HG02678 (cell line): Measurements from ENCODE around the gene CHP1.
"Not testable (repeated sequence)": the region's sequence is repeated elsewhere in the genome, so short reads cannot be mapped to it uniquely, and the experiment has no call there.

ENCODE experiments used
- ATAC-seq: cut with Tn5 transposase; IDR thresholded peaks from one replicate; pipeline ENCODE4 v1.9.1; 2021; ENCODE audit warnings: mild to moderate bottlenecking, moderate library complexity; ENCODE audit not compliant: unreplicated experiment

CHP1 gene

DNA sequence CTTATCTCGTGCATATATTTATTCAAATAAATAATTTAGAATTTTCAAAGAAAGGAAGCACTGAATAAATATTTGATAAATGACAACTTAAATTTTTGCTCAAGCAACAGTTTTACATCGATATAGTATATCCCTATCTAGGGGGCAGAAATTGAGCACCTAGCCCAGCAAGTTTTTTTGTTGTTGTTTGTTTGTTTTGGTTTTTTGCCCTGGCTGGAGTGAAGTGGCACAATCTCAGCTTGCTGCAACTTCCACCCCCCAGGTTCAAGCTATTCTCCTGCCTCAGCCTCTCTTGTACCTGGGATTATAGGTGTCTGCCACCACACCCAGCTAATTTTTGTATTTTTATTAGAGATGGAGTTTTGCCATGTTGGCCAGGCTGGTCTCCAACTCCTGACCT is 58.9 kb downstream of the CHP1 start:
- no peak for ATAC-seq

DNA sequence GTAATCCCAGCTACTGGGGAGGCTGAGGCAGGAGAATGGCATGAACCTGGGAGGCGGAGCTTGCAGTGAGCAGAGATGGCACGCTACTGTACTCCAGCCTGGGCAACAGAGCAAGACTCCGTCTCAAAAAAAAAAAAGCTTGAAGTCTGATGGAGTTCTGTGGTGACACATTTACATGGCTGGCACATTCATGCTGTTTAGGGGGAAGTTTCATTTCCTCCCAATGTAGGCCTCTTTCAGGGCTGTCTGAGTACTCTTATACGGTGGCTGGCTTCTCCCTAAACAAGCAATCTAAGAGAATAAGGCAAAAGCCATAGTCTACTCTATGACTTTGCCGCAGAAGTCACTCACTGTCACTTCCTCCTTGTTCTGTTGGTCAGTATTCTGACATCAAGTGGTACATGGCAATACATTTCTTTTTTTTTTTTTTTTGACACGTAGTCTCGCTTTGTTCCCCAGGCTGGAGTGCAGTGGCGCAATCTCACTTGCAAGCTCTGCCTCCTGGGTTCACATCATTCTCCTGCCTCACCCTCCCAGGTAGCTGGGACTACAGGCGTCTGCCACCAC is 60.1 kb downstream of the CHP1 start:
- ATAC-seq = peak; percentile 68

DNA sequence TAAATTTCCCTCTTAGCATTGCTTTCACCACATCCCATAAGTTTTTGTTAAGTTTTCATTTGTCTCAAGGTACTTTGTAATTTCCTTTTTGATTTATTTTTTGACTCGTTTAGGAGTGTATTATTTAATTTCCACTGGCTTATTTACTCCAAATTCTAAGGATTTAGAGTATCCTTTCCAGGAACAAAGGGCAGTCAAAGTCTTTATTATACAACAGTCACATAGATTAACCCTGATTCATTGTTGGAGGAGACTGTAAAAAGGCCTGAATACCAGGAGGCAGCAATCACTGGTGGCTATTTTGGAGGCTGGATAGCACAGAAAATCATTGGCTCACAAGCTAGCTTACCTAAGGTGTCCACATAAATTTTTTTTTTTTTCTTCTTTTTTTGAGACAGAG is 61.5 kb downstream of the CHP1 start:
- ATAC-seq = no peak

DNA sequence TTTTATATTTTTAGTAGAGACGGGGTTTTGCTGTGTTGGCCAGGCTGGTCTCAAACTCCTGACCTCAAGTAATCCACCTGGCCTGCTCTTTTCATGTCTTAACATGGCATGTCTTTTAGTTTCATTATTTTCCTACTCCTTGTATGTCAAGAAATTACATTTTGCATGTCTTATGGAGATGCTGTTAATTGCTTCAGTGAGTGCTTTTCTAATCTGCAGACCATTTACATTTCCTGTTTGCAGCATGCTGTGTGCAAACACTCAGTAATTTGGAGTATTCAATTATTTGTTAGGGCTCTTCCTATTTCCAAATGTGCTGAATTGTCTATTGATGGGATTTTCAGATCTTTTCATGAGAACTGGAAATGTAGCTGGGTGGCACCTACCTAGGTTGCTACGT is 70.1 kb downstream of the CHP1 start:
- ATAC-seq = not testable (repeated sequence)

DNA sequence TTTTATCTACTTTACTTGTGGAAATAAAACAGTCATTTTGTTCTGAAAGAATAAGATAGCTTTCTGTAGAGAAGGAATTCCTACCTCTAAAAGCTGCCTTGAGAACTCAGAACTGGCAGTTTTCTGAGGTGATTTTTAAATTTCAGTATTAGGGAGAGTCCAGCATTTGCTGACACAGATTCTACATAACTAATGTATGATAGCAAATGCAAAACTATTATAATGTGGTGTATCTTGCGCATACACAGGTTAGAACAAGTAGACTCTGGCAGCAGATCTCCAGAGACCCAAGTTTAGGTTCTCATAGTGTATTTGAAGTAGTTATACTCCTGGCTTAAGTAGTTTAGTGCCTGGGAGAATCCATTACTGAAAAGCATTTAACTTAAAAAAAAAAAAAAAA is 70.5 kb downstream of the CHP1 start:
- no peak for ATAC-seq

DNA sequence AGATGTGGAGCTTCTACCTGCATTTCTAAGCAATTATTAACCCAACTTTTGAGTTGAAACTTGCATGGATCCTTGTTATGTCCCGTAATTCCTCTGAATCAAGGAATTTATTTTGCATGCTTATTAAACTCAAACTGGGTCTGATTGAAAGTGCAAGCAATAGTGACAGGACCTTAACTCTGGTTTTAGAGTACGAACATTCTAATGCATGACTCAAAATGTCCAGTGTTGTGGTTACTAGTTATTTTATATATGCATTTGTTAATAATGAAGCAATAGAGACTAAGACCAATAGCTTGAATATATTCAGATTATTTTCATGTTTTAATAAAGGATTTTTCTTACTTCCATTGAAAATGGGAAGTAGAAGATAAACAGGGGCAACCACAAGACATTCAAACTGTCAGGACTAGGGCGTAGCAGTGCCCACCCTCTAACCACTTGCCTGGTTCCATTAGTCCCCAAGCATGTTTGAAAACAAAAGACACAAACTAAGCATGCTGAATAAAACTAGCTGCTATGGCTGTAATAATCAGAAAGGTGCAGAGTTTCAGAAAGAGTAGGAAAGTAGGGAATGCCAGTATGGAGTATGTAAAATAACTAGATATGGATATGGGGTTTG is 73.2 kb downstream of the CHP1 start:
- no peak for ATAC-seq

DNA sequence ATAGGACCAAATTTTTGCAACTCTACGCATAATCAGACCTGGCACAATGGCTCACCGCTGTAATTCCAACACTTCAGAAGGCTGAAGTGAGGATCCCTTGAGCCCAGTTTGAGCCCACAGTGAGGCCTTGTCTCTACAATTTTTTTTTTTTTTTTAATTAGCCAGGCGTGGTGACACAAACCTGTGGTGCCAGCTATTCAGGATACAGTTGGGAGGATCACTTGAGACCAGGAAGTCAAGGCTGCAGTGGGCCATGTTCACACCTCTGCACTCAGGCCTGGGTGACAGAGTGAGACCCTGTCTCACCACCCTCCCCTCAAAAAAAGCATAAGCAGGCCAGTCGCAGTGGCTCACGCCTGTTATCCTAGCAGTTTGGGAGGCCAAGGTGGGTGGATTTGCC is 76.6 kb downstream of the CHP1 start:
- ATAC-seq = no peak

DNA sequence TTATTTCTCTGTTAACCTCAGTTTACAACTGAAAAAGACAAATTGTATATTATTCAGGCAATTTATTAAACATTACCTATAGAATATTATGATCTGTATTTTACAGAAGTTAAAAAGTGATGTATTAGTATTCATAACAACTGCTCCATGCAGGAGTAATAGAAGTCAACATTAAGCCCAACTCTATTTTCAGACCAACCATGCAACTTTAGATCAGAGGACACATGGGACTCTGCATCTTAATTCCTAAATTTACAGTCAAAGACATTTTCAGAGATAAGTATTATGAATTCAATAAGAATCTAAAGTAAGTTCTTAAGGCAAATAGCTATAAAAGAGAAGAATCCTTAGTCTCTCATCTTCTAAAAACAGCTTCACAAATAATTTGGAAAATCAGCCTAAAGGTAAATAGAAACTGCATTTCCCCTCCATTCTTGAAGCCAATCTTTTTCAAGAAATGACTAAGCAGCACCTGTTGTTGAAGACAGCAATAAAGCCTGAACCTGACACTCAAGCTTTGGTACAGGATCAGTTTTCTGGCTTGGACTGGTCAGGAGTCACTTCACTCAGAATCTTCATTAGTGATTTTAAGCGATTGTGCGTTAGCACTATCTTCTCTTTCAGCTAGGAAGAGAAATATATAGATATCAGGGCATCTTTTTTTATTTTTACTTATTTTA is 78.3 kb downstream of the CHP1 start:
- no peak for ATAC-seq

DNA sequence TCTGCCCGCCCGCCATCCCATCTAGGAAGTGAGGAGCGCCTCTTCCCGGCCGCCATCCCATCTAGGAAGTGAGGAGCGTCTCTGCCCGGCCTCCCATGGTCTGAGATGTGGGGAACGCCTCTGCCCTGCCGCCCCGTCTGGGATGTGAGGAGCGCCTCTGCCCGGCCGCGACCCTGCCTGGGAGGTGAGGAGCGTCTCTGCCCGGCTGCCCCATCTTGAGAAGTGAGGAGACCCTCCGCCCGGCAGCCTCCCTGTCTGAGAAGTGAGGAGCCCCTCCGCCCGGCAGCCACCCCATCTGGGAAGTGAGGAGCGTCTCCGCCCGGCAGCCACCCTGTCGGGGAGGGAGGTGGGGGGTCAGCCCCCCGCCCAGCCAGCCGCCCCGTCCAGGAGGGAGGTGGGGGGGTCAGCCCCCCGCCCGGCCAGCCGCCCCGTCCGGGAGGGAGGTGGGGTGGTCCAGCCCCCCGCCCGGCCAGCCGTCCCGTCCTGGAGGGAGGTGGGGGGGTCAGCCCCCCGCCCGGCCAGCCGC is 89.8 kb downstream of the CHP1 start:
- ATAC-seq = not testable (repeated sequence)

DNA sequence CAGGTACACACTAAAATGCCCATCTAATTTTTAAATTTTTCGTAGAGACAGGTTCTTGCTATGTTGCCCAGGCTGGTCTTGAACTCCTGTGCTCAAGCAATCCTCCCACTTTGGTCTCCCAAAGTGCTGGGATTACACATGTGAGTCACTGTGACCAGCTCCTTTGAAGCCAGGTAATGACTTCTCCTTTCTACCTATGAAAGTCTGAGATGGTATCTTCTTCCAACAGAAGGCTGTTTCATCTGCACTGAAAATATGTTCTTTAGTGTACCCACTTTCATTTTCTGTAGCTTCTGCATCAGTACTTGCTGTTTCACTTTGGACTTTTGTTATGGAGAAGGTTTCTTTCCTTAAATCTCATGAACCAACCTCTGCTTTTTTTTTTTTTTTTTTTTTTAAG is 92.5 kb downstream of the CHP1 start:
- ATAC-seq = no peak

DNA sequence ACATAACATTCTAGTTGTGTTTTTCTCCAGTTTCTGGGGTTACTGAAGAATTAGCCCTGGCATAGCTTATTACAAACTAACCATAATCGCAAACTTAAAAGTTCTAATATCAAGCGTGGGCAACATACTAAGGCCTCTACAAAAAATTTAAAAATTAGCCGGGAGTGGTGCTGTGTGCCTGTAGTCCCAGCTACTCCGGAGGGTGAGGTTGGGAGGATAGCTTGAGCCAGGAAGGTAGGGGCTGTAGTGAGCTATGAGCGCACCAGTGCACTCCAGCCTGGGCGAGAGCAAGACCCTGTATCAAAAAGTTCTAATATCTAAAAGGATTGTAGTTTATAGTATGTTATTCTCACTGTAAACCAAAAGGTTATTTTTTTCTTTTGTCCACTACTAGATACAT is 100.2 kb downstream of the CHP1 start:
- ATAC-seq = no peak
